DND-41 (cell line): ENCODE results near the gene ZIC5.
A peak's percentile ranks its signal among the peaks of the same experiment; 100 is the strongest.

ENCODE experiments used
- ATAC-seq: fragments of 200-7000 bp; cut with Tn5 transposase; 3 replicates; pipeline ENCODE4 v1.9.1; 2021; ENCODE audit warnings: low read depth; ENCODE audit not compliant: insufficient read depth
- DNase-seq: peaks from one replicate; pipeline ENCODE4 v3.0.0-alpha.2; 2020
- H2AFZ ChIP-seq: 2 replicates; pipeline ENCODE4 v1.6.0; 2012; ENCODE audit warnings: low read depth, low read length
- H3K27ac ChIP-seq: 2 replicates; pipeline ENCODE4 v1.5.1; 2012; ENCODE audit warnings: low read length, inconsistent platforms
- H3K27me3 ChIP-seq: fragments of 200-600 bp; sonication (generic); 2 replicates; pipeline ENCODE4 v1.6.0; 2012; ENCODE audit warnings: low read length, mild to moderate bottlenecking, inconsistent platforms; ENCODE audit not compliant: insufficient read depth, poor library complexity
- H3K36me3 ChIP-seq: 2 replicates; pipeline ENCODE4 v1.5.1; 2012; ENCODE audit warnings: low read length, inconsistent platforms; ENCODE audit not compliant: insufficient read depth
- H3K4me1 ChIP-seq: 2 replicates; pipeline ENCODE4 v1.5.1; 2012; ENCODE audit warnings: mild to moderate bottlenecking, low read length; ENCODE audit not compliant: insufficient read depth
- H3K4me2 ChIP-seq: 2 replicates; pipeline ENCODE4 v1.6.0; 2012; ENCODE audit warnings: mild to moderate bottlenecking, moderate library complexity, low read length, inconsistent platforms; ENCODE audit not compliant: insufficient read depth
- H3K4me3 ChIP-seq, 2 experiments: fragments of 200-600 bp in 1 of 2; shearing (Covaris generic) in 1 of 2; 2 replicates each; pipeline ENCODE4 v1.5.1; 2012 to 2016; ENCODE audit warnings: inconsistent platforms in 2 of 2, low read length in 2 of 2, mild to moderate bottlenecking in 2 of 2, low read depth in 1 of 2, moderate library complexity in 1 of 2
- H3K79me2 ChIP-seq: 2 replicates; pipeline ENCODE4 v1.6.0; 2012; ENCODE audit warnings: low read length, inconsistent platforms; ENCODE audit not compliant: insufficient read depth
- H3K9ac ChIP-seq: 2 replicates; pipeline ENCODE4 v1.6.0; 2012; ENCODE audit warnings: low read depth, mild to moderate bottlenecking, inconsistent platforms, low read length, moderate library complexity
- H3K9me3 ChIP-seq: 2 replicates; pipeline ENCODE4 v1.5.1; 2012; ENCODE audit warnings: low read length, moderate library complexity, mild to moderate bottlenecking, inconsistent platforms; ENCODE audit not compliant: insufficient read depth, severe bottlenecking
- H4K20me1 ChIP-seq: 2 replicates; pipeline ENCODE4 v1.6.0; 2012; ENCODE audit warnings: low read length; ENCODE audit not compliant: insufficient read depth
- EZH2 ChIP-seq: IDR thresholded peaks from 3 replicates; pipeline ENCODE4 v1.6.1; 2012; ENCODE audit warnings: borderline replicate concordance, low read depth, mild to moderate bottlenecking, moderate library complexity, low read length, inconsistent platforms; ENCODE audit not compliant: severe bottlenecking
- TF ChIP-seq, protein P1 (sequence below): IDR thresholded peaks from 2 replicates; pipeline ENCODE4 v1.5.1; 2012; ENCODE audit warnings: borderline replicate concordance, low read length, moderate library complexity, mild to moderate bottlenecking; ENCODE audit not compliant: poor library complexity, severe bottlenecking; ENCODE audit errors: extremely low read depth

Gene ZIC5

DNA sequence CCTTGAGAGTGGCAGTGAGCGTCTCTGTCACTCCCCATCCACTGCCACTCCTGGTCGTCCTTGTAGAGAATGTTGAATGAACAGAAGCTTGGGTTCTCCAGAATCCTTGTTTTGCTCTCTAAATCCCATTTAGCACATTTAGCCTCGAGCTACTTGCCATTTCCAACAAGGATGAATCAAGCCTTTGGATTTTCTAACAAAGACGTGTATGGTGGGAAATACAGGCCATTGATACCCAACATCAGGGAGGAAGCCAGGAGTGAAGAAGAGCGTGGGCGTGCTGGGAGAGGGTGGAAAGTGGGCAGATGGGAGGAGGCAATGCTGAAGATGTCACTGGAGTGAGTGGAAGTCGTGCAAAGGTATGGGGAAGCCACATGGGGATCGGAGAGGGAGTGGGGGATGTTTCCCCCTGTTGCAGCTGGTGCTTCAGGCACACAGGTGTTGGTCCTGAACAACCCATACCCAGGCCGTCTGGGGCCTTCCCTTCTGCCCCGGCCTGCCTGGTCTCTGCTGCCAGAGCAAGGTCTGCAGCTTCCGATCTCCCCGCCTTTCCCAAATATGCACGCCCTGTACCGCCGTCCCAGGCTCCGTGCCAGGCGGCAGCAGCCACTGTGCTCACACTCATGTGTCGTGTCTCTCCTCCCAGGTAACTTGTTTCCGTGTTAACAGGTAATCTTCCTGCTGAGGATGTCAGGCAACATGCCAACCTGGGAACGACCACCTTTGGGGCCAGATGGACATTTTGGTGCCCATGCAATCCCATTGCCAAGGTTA is 48.7 kb downstream of the ZIC5 start:
- no peak overlapping the region for H3K4me3 ChIP-seq
- H2AFZ ChIP-seq: no peak overlapping the region
- no peak overlapping the region for H3K27ac ChIP-seq
- TF ChIP-seq EZH2: no peak
- TF ChIP-seq, protein P1, sequence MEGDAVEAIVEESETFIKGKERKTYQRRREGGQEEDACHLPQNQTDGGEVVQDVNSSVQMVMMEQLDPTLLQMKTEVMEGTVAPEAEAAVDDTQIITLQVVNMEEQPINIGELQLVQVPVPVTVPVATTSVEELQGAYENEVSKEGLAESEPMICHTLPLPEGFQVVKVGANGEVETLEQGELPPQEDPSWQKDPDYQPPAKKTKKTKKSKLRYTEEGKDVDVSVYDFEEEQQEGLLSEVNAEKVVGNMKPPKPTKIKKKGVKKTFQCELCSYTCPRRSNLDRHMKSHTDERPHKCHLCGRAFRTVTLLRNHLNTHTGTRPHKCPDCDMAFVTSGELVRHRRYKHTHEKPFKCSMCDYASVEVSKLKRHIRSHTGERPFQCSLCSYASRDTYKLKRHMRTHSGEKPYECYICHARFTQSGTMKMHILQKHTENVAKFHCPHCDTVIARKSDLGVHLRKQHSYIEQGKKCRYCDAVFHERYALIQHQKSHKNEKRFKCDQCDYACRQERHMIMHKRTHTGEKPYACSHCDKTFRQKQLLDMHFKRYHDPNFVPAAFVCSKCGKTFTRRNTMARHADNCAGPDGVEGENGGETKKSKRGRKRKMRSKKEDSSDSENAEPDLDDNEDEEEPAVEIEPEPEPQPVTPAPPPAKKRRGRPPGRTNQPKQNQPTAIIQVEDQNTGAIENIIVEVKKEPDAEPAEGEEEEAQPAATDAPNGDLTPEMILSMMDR: no peak
- H3K9me3 ChIP-seq: no peaks in the 10 kb centered on the region
- no peaks in the 10 kb centered on the region for H3K4me1 ChIP-seq
- no peak overlapping the region for H3K9ac ChIP-seq
- ATAC-seq (no peak), DNase-seq (no peak)
- no peaks in the 10 kb centered on the region for H3K79me2 ChIP-seq
- H3K36me3 ChIP-seq: no peaks in the 10 kb centered on the region
- H3K4me2 ChIP-seq: no peak overlapping the region
- no peaks in the 10 kb centered on the region for H3K27me3 ChIP-seq
- no peaks in the 10 kb centered on the region for H4K20me1 ChIP-seq

DNA sequence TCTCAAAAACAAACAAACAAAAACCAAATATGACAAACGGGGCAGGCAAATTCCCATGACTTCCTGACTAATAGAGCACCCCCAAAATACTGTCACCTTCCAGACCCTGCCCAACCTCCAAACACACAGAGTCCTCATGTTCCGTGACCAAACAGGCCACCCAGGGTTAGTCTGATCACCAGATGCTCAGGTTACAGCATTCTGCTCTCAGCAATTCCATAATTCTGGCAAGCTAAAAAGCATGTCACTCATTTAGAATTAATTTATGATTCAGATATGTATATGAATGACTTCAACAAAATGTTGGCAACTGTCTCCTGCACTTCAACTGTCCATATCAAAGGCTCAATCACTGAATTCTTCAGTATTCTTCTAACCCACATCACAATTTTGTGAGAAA is 52.4 kb downstream of the ZIC5 start:
- H3K9ac ChIP-seq: no peak overlapping the region
- no peak for TF ChIP-seq EZH2
- TF ChIP-seq, protein P1: no peak
- no peak overlapping the region for H3K4me2 ChIP-seq
- H3K4me3 ChIP-seq: no peak overlapping the region
- H3K27me3 ChIP-seq: no peaks in the 10 kb centered on the region
- no peak overlapping the region for H2AFZ ChIP-seq
- ATAC-seq: no peak
- no peaks in the 10 kb centered on the region for H3K9me3 ChIP-seq
- H4K20me1 ChIP-seq: no peaks in the 10 kb centered on the region
- no peaks in the 10 kb centered on the region for H3K79me2 ChIP-seq
- no peak overlapping the region for H3K27ac ChIP-seq
- DNase-seq: no peak
- H3K36me3 ChIP-seq: no peaks in the 10 kb centered on the region
- H3K4me1 ChIP-seq: no peaks in the 10 kb centered on the region

DNA sequence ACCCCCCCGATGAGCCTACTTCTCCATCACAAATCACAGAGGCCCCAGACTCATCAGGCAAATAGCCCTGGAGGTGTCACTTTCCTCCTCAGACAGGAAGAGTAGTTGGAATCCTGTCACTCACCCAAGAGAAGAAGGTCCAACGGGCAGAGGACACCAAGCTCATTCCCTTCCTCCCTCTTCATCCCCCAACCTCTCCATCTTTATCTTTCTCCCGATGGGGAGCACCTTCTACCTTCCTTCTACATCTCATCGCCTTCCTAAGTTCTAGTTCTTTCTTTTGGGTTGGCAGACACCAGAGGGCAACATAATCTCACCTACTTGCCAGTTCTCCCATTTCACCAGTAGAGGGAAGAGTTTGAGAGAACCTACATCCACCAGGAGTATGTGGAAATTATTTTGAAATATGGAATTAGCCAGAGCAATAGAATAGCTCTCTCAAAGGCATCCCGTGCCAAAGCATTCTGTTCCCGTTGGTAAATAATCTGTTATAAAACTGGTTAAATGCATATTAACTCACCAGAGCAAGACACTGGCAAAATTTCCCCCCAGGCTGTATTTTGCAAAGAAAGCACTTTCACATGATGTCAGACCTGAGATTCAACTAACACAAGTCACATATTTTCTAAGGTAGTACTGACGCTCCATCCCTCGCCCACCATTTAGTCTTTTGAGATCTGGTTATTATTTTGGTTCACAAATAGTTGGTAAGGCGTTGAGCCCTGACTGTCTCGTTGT is 55.0 kb downstream of the ZIC5 start:
- H3K27me3 ChIP-seq: no peaks in the 10 kb centered on the region
- DNase-seq (peak; percentile 51), ATAC-seq (peak; percentile 91)
- H4K20me1 ChIP-seq: no peaks in the 10 kb centered on the region
- H3K4me2 ChIP-seq: no peak overlapping the region
- H2AFZ ChIP-seq: no peak overlapping the region
- H3K27ac ChIP-seq: no peak overlapping the region
- H3K79me2 ChIP-seq: no peaks in the 10 kb centered on the region
- TF ChIP-seq EZH2: no peak
- TF ChIP-seq, protein P1: peak; percentile 89
- no peak overlapping the region for H3K4me3 ChIP-seq
- no peaks in the 10 kb centered on the region for H3K9me3 ChIP-seq
- no peaks in the 10 kb centered on the region for H3K4me1 ChIP-seq
- H3K9ac ChIP-seq: no peak overlapping the region
- no peaks in the 10 kb centered on the region for H3K36me3 ChIP-seq
